Caki2 (cell line): ENCODE data around the gene MAP3K1. TPM values are rescaled to one million over a fixed set of nuclear protein-coding genes. Genes with fewer than 3 reads are reported as not detected.
A peak's percentile ranks its signal among the peaks of the same experiment; 100 is the strongest.
"Not testable (repeated sequence)": the region's sequence is repeated elsewhere in the genome, so short reads cannot be mapped to it uniquely, and the experiment has no call there.

Experiments used
- DNase-seq: peaks from one replicate; pipeline ENCODE4 v3.0.0-alpha.2; 2015; ENCODE audit warnings: low read depth
- in situ Hi-C: cut with HindIII; loops from 2 replicates; pipeline ENCODE4 v1.10.0; 2016; ENCODE audit warnings: low sequenced_read_pairs, low pct_unique_long_range_greater_than_20kb, mixed read lengths
- total RNA-seq: library from RNA; depleted of rRNA; stranded (reverse); fragments of >200 nt; shearing (Covaris generic); gene quantifications from 2 replicates; pipeline ENCODE4 v1.2.3, GENCODE V29; 2014; ENCODE audit warnings: low replicate concordance

Gene MAP3K1
- total RNA-seq, 1 experiment from 2014 or later = 38.0 TPM

DNA sequence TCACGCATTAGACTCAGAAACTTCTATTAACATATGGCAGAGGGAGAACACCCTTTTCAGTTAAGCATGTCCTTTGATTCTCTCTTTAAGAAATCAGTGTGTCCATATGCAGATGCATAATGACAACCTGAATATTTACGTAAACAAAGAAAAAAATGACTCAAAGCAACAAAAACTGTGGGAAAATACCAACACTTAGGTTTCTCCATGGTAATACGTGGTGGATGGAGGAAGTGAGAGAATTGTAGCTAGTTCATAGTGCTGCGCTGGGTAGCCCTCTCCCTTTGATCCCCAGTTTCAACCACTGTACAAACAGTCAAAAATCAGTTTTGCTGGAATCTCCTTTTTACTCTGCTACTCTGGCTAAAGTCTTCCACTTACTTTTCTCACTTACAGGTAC lies 2.0 kb upstream of the MAP3K1 start:
- peak; percentile 35 for DNase-seq
- in situ Hi-C loops = no loop called here

DNA sequence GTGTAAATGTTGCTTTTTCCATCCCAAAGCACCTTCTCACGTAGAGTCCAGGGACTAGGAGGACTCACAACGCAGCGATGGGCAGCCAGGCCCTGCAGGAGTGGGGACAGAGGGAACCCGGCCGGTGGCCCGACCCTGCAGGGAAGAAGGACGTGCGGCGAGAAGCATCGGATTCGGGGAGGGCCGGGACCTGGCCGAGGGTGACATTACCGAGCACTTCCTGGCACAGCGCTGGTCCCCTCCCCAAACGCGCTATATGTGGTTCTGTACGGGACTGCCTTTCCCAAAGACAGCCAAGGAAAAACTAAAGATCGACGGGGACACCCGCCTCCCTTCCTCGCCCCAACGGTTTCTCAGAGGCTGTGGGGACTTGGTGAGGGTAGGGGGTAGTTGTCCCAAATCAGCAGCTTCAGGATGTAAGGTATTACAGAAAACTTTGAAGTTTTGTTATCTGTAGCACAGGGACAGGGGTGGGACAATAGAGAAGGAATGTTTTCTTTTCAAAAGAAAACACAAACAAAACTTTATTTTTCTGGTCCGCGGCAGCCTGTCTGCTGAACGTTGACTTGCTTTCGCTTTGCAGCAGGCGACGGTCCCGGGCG lies 887 bp upstream of the MAP3K1 start:
- peak; percentile 70 for DNase-seq
- in situ Hi-C loops = no loop called here

DNA sequence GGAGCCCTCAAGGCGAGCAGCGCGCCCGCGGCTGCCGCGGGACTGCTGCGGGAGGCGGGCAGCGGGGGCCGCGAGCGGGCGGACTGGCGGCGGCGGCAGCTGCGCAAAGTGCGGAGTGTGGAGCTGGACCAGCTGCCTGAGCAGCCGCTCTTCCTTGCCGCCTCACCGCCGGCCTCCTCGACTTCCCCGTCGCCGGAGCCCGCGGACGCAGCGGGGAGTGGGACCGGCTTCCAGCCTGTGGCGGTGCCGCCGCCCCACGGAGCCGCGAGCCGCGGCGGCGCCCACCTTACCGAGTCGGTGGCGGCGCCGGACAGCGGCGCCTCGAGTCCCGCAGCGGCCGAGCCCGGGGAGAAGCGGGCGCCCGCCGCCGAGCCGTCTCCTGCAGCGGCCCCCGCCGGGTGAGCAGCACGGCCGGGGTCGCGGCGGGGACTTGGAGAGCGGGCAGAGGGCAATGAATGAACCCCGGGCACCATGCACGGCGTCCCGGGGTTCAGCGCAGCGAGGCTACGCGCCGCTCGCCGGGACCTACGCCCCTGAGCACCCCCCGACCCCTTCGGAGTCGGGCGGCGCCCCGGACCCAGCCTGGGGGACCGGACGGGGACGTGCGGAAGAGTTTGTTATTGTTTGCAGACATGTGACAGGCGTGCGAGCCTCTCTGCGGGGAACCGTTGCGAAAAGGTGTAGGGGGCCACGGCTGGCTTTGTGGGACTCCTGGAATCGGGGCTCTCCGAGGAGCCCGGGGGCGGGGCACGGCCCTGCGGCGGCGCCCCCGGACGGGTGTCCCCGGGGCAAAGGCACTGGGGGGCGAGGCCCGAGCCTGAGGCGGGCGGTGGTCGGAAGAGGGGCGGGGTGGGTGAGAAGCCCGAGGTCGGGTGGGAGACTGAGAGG lies 553 bp downstream of the MAP3K1 start:
- in situ Hi-C loops = no loop called here
- peak; percentile 35 for DNase-seq

DNA sequence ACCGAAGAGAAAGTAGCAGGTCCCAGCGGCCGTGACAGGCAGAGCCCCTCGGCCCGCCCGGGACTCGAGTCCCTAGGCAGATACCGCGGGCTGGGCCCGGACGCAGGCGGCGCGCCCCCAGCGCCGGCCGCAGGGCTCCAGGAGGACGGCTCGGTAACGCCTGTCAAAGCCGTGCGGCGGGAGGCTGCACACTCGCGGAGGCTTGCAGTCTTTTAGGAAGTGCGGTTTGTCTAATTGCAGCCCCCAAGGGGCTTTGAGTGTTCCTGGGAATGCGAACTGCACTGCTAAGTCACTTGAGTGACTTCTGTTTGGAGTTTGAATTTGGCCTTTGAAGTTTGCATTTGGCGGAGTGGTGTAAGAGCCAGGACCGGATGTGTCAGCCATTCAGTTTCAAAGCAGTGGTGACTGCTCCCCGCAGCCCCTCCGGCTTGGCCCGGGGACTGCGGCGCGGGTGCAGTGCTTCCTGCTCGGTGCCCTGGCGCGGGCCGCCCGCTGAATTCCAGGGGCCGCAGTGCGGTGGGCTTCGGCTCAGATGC lies 1.3 kb downstream of the MAP3K1 start:
- in situ Hi-C loops = no loop called here
- DNase-seq = peak; percentile 66

DNA sequence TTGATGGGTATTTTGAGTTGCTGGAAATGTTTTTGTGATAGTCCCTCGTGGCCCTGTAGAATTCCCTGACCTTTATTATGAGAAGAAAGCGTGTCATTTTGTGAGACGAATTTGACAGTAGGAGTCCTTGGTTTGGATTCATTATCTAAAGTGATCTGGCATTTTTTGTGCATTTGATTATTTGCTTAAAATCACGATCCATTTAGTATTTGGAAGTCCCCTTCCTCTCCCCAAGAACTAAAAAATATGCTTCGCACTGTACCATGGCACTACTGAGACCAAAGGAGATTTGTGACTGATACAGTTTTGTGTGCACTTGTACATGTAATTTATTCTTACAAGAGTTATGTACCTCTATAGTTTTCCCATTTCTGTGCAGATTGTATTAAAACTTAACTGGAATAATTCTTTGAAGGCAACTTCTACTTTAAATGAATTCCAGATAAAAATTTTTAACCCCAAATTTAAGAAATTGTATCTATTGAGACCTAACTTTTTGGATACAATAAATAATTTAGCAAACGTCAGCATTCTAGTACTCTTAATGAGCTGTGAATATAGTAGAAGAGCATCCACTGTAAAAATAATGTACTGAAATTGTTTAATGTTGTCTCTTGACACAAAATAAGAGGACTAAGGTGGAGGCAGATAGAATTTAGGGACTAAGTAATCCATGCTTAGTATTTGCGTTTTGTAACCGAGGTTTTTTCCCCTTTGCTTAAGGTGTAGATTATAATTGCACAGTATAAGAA lies 2.1 kb downstream of the MAP3K1 start:
- in situ Hi-C loops = no loop called here
- DNase-seq = no peak

DNA sequence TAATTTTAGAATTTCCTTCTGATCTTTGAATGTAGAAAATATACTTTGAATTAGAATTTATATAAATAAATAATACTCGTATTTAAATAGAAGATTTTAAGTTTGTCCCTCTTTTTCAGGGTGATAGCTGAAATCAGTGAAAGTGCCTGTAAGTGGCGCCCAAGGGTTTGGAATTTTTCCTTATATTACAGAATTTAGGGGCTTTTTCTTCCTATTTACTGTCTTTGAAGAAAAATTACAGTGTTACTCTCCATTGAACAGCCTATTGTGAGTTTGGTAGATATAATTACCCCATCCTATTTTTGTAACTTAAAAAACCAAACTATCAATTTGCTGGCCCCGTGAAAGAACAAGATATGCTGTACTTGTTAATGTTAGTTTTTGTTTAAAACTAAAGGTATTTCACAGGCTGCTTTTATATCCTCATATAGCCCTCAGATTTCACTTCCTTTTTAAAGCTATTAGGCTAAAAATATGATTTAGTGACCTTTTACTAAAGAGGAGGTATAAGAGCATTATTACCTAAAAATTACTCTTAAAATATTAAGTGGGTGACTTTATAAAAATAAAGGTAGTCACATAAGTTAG lies 3.2 kb downstream of the MAP3K1 start:
- in situ Hi-C loops = no loop called here

DNA sequence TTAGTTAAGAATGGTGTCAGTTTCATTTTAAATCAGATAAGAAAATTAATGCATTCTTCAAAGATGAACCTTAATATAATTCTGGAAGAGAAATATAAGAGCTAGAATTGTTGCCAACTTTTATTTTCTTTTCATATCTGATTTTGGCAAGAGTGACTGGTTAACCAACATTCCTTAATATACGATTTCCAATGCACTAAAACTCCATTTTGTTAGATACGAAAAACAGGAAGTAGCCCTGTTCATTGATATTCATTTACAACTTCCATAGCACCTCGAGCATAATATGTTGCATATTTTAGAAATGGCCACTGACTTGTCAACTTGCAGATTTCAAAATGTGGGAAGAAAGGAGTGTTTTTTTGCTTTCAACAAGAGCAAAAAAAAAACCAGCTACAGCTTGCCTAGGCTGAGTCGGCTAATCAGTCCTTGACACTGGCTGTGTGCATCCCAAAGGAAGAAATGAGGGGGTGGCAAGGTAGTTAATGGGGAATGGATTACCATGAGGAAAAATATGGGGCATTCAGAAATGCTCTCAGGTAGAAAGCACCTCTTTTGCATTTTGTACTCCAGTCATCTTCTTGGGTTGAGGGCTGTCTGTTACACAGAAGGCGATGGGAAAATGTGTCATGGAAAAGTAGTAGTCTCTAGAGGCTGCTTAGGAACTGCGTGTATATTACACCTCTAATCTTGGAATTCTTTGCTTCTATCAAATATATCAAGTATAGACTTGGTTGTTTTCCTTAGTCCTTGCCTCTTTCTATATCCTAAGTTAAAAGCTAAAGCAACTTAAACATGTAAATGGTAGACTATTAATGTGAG lies 3.9 kb downstream of the MAP3K1 start:
- in situ Hi-C loops = no loop called here
- peak; percentile 41 for DNase-seq

More for the DNA sequence above, 3.2 kb downstream of the MAP3K1 start:
- DNase-seq = peak; percentile 30

DNA sequence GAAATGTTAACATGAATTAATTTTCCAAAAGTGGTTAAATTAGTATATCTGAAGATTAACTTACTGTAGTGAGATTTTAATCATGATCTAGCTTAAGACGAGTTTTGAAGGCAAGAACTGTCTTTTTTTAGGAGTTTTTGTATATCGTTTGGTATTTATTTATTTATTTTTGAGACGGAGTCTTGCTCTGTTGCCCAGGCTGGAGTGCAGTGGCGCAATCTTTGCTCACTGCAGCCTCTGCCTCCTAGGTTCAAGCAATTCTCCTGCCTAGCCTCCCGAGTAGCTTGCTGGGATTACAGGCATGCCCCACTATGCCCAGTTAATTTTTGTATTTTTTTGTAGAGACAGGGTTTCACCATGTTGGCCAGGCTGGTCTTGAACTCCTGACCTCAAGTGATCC lies 6.5 kb downstream of the MAP3K1 start:
- DNase-seq, in situ Hi-C loops: not testable (repeated sequence)

DNA sequence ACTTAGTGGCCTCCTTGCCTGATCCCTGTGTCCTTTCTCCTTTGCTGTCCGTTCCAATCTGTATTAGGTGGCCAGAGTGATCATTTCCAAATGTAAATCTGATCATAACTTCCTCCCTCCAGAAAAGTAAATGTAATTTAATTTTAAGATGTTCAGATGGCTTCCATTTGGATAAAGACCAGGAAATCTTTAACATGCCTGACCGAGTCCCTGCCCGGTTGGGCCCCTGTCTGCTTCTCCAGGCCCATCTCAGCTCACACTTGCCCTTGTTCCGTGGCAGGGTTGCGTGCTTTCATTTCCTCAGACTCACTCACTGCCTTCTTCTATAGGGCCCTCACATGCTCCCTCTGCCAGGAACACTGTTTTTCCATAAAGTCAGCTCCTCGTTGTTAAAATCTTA lies 7.6 kb downstream of the MAP3K1 start:
- in situ Hi-C loops = no loop called here
- DNase-seq = no peak

DNA sequence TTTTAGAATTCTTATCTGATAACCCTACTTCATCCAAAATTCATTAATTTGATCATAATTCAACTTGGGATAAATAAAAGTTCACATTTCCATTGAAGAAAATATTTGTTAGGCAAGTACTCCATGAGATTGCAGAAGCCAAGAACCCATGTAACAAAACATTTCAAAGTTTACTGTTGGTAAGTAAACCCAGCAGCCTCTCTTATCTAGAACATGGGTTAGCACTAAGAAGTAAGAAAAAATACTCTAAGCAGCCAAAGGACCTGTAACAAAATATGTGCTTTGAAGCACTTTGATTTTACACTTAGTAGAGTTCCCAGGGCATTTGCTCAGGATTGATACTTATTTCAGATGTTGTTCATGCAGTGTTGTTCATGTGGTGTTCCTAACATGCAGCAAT lies 8.7 kb downstream of the MAP3K1 start:
- no peak for DNase-seq
- in situ Hi-C loops = no loop called here

DNA sequence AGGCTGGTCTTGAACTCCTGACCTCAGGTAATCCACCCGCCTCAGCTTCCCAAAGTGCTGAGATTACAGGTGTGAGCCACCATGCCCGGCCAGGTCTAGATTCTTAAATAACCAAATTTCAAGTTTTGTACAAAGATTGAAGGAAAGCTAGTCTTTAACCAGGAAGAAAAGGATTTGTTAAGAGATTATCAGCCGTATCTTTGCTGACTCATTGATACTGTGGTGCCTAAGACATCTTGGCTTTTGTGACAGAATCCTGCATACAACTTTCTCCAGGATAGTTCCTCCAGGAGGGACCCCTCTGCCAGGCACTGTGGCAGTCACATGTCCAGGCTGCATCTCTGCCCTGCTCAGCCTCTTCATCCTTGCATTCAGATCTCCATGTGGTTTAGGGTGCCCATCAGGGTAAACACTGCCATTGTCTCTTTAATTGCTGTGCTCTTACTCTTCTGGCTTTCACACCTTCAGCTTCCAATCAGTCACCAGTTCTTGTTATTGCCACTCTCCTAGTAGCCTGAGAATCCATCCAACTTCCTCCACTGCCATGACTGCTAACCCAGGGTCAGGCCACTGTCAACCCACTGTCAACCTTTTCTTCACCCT lies 10.0 kb downstream of the MAP3K1 start:
- DNase-seq = no peak
- in situ Hi-C loops = no loop called here

DNA sequence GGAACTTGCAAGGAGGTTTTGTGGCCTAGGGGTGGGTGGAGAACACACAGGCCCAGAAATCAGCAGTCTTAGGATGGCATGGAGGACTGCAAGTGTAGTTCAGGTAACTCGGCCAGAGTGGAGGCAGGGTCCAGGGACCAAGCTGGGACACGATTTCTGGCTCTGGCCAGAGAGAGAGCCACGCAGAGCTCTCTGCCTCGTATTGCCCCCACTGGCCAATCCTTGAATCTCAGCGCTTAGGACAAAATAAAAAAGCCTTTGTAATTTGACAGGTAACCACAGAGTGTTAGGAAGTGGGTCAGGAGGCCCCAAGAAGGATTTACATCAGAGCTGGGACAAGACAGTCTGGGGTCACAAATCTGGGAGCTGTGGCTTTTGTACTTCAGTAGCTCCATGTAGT lies 11.7 kb downstream of the MAP3K1 start:
- in situ Hi-C loops = no loop called here
- no peak for DNase-seq

DNA sequence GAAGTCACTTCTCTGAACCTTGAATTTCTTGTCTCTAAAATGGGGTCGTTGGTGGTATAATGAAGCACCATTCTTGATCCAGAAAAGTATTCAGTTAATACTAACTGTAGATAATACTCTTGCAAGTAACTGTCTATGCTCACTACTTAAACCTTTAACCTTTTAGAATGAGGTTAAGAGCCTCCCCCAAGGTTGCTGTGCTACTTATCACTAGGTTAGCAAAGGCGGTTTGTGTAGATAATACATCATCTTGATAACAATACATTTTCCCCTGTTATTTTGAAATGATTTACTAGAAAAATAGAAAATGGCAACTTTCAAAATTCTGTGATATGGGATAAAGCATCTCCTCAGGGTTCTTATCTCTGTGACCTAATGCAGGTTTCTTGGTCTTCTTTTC lies 12.6 kb downstream of the MAP3K1 start:
- DNase-seq = no peak
- in situ Hi-C loops = no loop called here

DNA sequence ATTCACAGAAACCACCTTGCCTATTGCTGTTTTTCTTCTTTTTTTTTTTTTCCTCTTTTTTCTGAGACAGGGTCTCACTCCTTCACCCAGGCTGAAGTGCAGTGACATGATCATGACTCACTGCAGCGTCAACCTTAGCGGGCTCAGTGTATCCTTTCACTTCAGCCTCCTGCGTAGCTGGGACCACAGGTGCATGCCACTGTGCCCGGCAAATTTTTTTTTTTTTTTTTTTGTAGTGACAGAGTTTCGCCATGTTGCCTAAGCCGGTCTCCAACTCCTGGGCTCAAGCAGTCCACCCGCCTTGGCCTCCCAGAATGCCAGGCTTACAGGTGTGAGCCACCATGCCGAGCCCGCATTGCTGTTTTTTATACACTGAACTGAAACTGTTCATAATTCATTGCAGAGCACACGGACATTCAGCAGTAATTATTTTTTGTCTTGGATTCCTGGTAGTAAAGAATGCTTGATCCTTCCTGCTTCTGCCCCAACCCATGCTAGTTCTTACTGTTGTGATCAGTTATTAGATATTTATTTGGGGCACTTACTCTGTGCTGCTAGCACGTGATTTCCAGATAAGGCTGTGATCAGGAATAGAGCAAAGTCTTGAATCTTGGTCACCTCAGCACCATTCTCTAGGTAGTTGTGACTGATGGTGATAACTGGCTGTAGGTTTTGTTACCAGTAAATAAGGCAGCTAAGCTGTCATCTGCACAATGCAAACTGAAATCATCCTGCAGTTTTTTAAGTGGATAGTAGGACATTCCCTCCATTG lies 14.0 kb downstream of the MAP3K1 start:
- peak; percentile 64 for DNase-seq
- in situ Hi-C loops = no loop called here

DNA sequence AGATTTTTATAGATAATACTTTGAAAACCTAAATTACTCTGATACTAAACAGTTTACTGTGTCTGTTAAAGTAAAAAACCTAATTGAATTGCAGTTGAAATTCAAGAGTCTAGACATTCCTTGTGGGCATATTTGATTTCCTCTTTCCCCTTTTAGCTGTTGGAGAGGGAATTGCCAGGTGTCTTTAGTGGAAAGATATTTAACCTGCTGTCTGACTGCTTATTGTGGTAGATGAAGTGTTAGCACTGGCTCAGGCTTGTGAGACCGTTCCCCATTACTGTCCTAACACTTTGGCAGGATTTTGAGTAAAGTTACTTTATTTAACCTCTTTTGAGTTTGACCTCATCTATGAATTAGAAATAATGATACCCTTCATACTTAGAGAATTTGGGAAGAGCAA lies 16.4 kb downstream of the MAP3K1 start:
- in situ Hi-C loops = no loop called here
- DNase-seq = no peak

DNA sequence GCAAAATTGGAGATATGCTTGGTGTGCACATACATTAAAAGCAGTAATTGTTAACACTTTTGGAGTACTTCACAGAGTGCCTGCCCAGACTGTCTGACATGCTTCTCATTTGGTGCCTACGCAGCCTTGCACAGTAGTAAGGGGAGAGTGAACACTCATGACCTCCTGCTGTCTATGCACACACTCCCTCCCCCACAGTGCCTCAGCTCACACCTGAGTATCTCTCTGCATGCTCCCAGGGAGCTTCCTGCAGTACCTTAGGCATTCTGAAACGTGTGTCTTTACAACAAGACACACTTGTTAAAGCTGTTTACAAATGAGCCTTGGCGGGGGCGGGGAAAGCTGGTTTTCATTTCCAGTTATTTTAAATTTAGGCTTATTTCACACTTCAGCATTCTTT lies 18.0 kb downstream of the MAP3K1 start:
- in situ Hi-C loops = no loop called here
- DNase-seq = no peak

DNA sequence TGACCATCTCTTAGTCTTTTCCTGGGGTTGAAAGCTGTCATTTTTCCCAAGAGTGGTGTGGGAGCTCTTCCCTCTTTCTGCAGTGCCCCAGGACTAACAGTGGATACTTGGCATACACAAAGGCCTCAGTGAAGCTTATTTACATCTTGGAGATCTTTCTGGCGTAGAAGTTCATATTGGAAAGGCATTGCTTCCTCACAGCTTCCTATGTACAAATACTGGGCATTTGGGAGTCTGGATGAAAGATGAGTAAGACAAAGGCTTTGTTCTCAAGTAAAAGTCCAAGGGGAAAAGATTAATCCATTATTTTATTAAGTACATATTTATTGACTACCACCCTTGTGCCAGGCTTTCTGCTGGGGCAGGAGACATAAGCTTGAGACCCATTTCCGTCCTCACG lies 22.0 kb downstream of the MAP3K1 start:
- no peak for DNase-seq
- in situ Hi-C loops = no loop called here
